Measurements from ENCODE around the gene ALG13.
"Not testable (repeated sequence)": the region's sequence is repeated elsewhere in the genome, so short reads cannot be mapped to it uniquely, and the experiment has no call there.

ALG13 gene

GRCh38 chrX:111680988-111681779 lies at the start of gene ALG13:
ALG13 (plus strand) TSS chrX:111681170; CDS start chrX:111681219, 49 bp downstream.
- DNase-seq (ENCODE audit: low spot score): peak; percentile 89

GRCh38 chrX:111634823-111635729 lies 45.9 kb upstream of the ALG13 start:
- DNase-seq (ENCODE audit: low spot score): no peak

DNA sequence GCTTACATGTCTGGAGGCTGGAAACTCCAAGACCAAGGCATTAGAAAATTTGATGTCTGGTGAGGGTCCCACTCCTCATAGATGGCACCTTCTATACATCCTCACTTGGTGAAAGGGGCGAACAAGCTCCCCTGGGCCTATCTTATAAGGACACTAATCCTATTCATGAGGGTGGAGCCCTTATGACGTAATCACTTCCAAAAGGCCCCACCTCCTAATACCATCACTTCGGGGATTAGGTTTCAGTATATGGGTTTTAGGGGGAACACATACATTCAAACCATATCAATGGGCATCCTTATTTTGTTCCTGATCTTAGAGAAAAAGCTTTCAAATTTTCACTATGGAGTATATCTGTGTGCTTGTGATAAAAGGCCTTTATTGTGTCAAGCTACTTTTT lies 39.0 kb upstream of the ALG13 start:
- no peak for DNase-seq (ENCODE audit: low spot score)

GRCh38 chrX:111645165-111645564 lies 35.8 kb upstream of the ALG13 start:
- not testable (repeated sequence) for DNase-seq (ENCODE audit: low spot score)

- DNase-seq (ENCODE audit: low spot score): no peak
These were observed 35.4 kb upstream of the ALG13 start for GRCh38 chrX:111645607-111646006.

- DNase-seq (ENCODE audit: low spot score): no peak
These were observed 34.5 kb upstream of the ALG13 start for GRCh38 chrX:111646515-111646914.

- DNase-seq (ENCODE audit: low spot score): no peak
These were observed 32.2 kb upstream of the ALG13 start for GRCh38 chrX:111648802-111649201.

- DNase-seq (ENCODE audit: low spot score): no peak
These were observed 31.3 kb upstream of the ALG13 start for GRCh38 chrX:111649638-111650037.

- DNase-seq (ENCODE audit: low spot score): no peak
These were observed 30.1 kb upstream of the ALG13 start for GRCh38 chrX:111650845-111651244.

GRCh38 chrX:111652719-111653118 lies 28.3 kb upstream of the ALG13 start:
- DNase-seq (ENCODE audit: low spot score): no peak

GRCh38 chrX:111661241-111661640 lies 19.7 kb upstream of the ALG13 start:
- no peak for DNase-seq (ENCODE audit: low spot score)

DNA sequence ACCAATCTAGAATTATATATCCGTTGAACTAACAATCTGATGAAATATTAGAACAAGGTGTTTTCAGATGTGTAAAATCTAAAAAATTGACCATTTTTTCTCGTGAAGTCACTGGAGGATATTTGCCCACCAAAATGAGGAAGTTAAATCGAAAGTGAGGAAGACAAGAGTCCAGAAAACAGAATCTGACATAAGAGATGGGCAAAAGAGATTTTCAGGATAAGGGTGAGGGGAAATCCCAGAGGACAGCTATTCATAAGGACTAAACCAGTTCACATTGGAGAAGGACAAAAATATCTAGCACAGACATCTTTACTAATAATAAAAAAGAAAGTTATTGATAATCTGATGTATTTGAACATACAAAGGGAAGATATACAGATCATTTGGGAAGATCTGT lies 18.7 kb upstream of the ALG13 start:
- DNase-seq (ENCODE audit: low spot score): no peak

DNA sequence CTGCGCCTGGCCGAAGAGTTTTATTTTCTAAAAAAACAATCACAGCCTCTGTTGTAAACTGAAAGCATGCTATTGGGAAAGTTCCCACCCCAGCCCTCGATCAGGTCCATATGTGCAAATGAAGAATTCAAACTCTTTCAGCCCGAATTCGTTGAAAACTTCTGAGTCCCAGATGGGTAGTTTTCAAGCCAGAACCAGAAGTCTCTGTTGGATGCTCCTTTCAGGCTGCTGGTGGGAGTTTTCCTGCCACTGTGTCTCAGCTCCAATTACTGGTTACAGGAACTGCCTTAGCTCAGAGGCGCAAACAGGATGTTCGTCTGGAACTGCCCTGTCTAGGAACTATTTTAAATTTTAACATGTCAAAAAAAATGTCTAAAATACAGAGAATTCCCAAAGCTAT lies 9.3 kb upstream of the ALG13 start:
- no peak for DNase-seq (ENCODE audit: low spot score)

DNA sequence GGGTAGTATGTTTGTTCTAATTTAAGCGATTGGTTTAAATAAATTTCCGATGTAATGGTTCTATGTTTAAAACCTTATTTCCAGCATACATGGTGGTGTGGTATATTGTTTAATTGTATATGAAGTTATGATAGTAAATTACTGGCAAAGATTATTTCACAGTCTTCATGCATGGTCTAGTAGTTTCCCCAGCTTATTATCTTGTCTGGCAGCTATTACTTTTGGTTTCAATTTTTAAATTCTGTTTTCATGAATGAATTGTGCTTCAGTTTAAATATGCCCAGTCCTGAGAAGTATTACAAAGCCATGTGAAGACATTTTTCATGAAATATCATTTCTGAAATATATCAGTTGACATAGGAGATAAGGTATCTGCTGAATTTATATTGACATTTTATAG lies 6.3 kb downstream of the ALG13 start:
- DNase-seq (ENCODE audit: low spot score): no peak

GRCh38 chrX:111695297-111695880 lies 14.4 kb downstream of the ALG13 start:
- DNase-seq (ENCODE audit: low spot score): no peak

GRCh38 chrX:111719426-111720210 lies 38.6 kb downstream of the ALG13 start:
- no peak for DNase-seq (ENCODE audit: low spot score)

DNA sequence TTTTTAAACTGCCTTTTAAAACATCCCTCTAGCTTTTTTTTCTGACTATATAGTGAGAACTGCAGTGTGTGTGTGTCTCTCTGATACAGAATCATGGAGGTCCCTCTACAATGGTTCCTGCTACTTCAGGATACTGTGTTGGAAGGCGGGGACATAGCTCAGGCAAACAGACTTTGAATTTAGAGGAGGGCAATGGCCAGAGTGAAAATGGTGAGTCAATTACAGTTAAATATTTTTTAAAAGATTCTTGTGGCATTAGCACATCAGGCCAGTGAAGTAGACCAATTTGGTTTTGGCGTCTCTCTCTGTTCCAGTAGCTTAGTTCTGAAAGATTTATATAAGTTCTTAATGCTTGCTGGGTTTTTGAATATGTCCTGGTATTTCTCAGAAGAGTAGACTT lies 47.1 kb downstream of the ALG13 start:
- DNase-seq (ENCODE audit: low spot score): no peak

DNA sequence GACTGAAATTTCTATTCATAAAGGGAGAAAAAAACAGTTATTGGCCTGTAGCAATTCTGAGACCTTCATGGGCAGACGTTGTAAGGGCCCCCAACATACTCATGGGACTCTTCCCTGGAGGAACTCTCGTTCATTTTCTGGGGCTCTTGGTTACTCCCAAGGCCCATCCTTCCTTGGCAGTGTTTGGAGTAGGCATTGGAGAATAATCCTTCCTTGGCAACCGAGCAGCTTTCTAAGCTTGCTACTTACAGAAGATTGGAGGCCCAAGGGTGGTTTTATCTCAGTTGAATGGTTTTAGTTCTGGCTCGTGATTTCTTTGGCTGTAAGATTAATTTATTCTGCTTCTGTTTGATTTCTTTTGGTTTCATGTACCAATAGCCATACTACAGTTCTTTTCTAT lies 50.4 kb downstream of the ALG13 start:
- no peak for DNase-seq (ENCODE audit: low spot score)

DNA sequence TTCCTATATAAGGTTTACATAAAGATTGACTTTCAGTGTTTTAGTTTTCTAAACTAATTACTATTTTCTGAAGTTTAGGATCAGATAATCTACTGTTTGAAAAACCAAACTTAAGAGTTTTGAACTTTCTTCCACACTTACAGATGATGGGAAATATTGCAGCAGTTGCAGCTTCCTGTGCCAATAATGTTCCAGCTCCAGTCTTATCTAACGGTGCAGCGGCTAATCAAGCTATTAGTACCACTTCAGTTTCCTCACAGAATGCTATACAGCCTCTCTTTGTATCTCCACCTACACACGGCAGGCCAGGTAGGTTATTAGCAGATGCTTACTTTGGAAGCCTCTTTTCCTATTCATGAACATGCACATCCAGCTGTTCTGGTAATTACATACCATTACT lies 55.6 kb downstream of the ALG13 start:
- DNase-seq (ENCODE audit: low spot score): no peak

DNA sequence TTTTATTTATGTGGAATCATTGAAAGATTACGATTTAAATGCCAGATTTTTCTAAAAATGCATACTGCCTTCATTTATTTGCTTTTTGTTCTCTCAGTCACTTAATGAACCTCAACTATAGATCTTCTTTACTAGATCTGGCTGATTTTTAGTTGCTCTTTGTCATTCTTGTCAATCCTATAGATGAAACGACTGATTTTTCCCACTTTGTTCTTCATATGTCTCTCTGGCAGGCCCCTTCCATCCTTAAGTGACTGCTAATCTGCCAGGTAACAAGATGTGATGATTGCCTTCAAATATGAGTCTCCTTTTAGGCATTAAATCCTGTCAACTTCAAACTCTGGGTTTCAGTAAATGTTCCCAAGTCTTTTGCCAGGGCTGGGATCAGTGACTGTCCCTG lies 61.0 kb downstream of the ALG13 start:
- DNase-seq (ENCODE audit: low spot score): no peak

DNA sequence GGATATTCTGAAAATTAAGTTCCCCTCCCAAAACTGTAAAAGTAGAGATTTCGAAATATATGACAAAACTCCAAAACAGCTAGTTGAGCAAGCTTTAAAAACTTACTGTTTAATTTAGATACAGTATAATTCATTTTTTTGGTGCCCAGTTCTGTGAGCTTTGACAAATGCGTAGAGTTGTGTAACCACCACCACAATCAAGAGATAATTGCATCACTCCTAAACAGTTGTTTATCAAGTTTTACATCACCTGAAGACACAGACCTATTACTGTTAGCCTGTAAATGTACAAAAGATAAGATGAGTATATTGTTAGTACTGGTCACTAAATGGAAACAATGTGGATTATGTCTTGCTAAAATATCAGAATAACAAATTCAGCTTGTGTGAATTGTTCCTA lies 62.3 kb downstream of the ALG13 start:
- no peak for DNase-seq (ENCODE audit: low spot score)

- DNase-seq (ENCODE audit: low spot score): no peak
These were observed 75.5 kb downstream of the ALG13 start for GRCh38 chrX:111756486-111756885.
